Aorta (tissue), 5 donors: ENCODE results near the gene RSPO3. TPM values are rescaled to one million over a fixed set of nuclear protein-coding genes. Genes with fewer than 3 reads are reported as not detected.

Source experiments
- ATAC-seq: fragments of 200-7000 bp; cut with Tn5 transposase; one replicate; pipeline ENCODE4 v1.9.1; 2022; ENCODE audit warnings: moderate library complexity; ENCODE audit not compliant: low FRiP score
- DNase-seq, 2 donors: peaks; one replicate each; pipeline ENCODE4 v3.0.0-alpha.2; 2020
- H3K27ac ChIP-seq, 2 donors: one replicate each; pipeline ENCODE4 v1.5.1; 2013; ENCODE audit warnings: low read length in 2 of 2, mild to moderate bottlenecking in 2 of 2, moderate library complexity in 2 of 2, control low read depth in 1 of 2, inconsistent platforms in 1 of 2, low read depth in 1 of 2
- H3K27me3 ChIP-seq, 2 donors: one replicate each; pipeline ENCODE4 v1.6.1; 2013; ENCODE audit warnings: control low read depth in 1 of 2, low read length in 1 of 2, mild to moderate bottlenecking in 1 of 2, moderate library complexity in 1 of 2; ENCODE audit not compliant: insufficient read depth in 2 of 2, control insufficient read depth in 1 of 2
- H3K36me3 ChIP-seq, 2 donors: one replicate each; pipeline ENCODE4 v1.6.1; 2013; ENCODE audit warnings: control low read depth in 1 of 2, low read length in 1 of 2, mild to moderate bottlenecking in 1 of 2; ENCODE audit not compliant: insufficient read depth in 2 of 2, control insufficient read depth in 1 of 2
- H3K4me1 ChIP-seq, 2 donors: one replicate each; pipeline ENCODE4 v1.6.1; 2013; ENCODE audit warnings: low read length in 2 of 2, control low read depth in 1 of 2, mild to moderate bottlenecking in 1 of 2, moderate library complexity in 1 of 2; ENCODE audit not compliant: insufficient read depth in 2 of 2, control insufficient read depth in 1 of 2
- H3K4me3 ChIP-seq, 2 donors: one replicate each; pipeline ENCODE4 v1.5.1; 2013; ENCODE audit warnings: low read length in 2 of 2, control low read depth in 1 of 2, mild to moderate bottlenecking in 1 of 2
- H3K9me3 ChIP-seq: one replicate; pipeline ENCODE4 v1.6.1; 2013; ENCODE audit warnings: mild to moderate bottlenecking, low read length; ENCODE audit not compliant: control insufficient read depth
- WGBS, 2 donors: extraction: QIAGEN DNeasy Blood & Tissue Kit; methylation state at CpG; one replicate each; pipeline ENCODE4 v1.1.7; 2013; 5-methylcytosine and 5-hydroxymethylcytosine counted together
- intact Hi-C, 2 donors: fragments of 100-400 bp; cut with DNase I; formaldehyde crosslinking; loops; one replicate each; pipeline versions ENCODE4 v1.14.2 to v1.15.0; 2022
- polyA plus RNA-seq, 2 donors: library from polyadenylated mRNA; stranded (reverse); fragments of 200-250 nt; gene quantifications; one replicate each; pipeline ENCODE4 v1.2.3, GENCODE V29; 2013
- total RNA-seq, 2 donors: library from RNA; stranded (reverse); fragmentation: NEBNext Ultra II Directional; extraction: Animal tissue kit (Norgen Biotek cat#: 25700); gene quantifications; one replicate each; pipeline ENCODE4 v1.2.1, GENCODE V29; 2021
- donor health status: healthy with polysubstance abuse.
- donor health status: Bipolar disorder and iron deficiency.
- donor health status: DM: no; HTN: no; CAD: no.
- donor health status: DM: no; HTN: no; CAD: no.
- donor health status: DM: yes; HTN: yes; CAD: no.

The RSPO3 gene
- total and polyA plus RNA-seq, 4 donors = 0.38 to 12.5 (median 5.2) TPM; not detected in 1

DNA sequence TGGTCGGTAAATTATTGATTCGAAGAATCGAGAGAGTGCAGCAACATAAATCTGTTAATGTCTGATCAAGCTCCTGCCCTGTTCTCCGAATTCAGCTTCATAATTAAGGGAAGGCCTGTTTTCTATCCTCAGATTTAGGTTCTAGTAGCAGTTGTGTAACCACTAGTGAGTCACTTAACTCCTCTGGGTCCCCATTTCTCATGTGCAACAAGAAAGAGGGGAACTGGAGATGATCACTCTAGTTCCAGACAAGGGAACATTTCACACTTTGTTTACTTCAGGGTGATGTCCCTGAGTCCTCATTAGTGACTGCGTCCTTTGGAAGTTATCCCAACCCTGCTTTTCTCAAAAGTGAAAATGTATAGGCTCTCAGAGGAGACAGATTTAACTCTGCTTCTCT lies 80.1 kb downstream of the RSPO3 start:
- intact Hi-C loops = no loop called here
- Histone ChIP-seq H3K36me3 (no peaks in the 10 kb centered on the region), H3K9me3 (no peaks in the 10 kb centered on the region), H3K27me3 (no peaks in the 10 kb centered on the region), H3K4me1 (no peaks in the 10 kb centered on the region), H3K4me3 (no peak overlapping the region), H3K27ac (no peak overlapping the region)
- ATAC-seq (peak; percentile 79), DNase-seq (no peak)
- WGBS, 2 donors = 88% methylated on average over 5 of the region's 5 CpGs

DNA sequence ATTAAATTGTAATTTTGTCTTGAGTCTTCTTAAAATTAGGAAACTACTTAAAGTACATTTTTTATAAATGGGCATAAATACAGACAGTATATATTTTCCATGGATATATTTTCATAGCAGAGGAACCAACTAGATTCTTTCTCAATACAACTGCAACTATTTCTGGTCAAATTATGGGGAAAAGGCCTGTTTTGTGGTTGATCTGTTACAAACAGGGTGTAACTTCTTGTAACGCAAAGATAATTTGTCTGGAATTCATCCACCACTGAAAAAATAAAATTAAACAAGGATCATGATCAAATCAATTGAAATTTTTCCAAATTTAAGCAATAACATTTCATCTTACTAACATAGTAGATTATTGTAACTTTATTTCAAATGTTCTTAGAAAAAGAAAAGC lies 81.0 kb downstream of the RSPO3 start:
- ATAC-seq (no peak), DNase-seq (no peak)
- no peak overlapping the region for H3K27ac ChIP-seq
- no peaks in the 10 kb centered on the region for H3K4me1 ChIP-seq
- intact Hi-C loops = no loop called here
- H3K9me3 ChIP-seq = no peaks in the 10 kb centered on the region
- 74 to 82% methylated on average over 1 of the region's 1 CpG for WGBS, 2 donors
- H3K36me3 ChIP-seq = no peaks in the 10 kb centered on the region
- H3K27me3 ChIP-seq = no peaks in the 10 kb centered on the region
- H3K4me3 ChIP-seq = no peak overlapping the region

DNA sequence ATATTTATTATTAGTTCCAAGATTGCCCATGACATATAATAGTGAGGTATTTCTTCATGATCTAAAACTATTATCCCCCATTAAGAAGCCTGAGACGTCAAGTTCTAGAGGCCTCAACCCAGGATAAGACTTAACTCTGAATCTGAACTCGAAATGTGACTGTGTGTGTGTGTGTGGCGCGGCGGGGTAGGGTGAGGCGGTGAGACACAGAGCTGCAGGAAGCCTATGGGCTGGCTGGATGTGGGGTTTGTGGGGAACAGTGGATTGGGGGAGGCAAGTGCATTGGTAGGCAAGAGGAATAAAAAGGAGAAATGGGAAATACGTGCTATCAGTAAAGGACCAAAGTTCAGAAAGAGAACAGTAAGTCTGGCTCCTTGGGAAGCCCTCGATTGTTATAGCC lies 81.6 kb downstream of the RSPO3 start:
- Histone ChIP-seq H3K36me3 (no peaks in the 10 kb centered on the region), H3K4me1 (no peaks in the 10 kb centered on the region)

DNA sequence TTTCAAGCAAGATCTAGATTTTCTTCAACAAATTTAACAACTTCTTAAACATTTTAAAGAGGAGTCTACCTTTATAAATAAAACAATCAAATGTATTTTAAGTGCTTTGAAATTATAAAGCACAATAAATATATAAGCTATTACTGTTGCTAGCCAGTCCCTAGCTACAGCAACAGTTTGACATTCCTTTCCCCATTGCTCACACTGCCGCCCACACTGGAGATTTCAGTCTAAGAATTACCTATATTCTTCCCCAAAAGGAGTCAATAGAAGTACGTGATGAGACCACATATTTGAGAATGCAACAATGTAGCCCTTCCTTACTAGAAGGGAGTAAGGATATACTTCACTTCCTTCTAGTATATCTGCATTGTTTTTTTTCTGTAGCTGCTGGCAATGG lies 82.8 kb downstream of the RSPO3 start:
- intact Hi-C loops = no loop called here
- no peaks in the 10 kb centered on the region for H3K4me1 ChIP-seq
- H3K9me3 ChIP-seq = no peaks in the 10 kb centered on the region
- 19 to 23% methylated on average over 2 of the region's 2 CpGs for WGBS, 2 donors
- H3K27ac ChIP-seq = no peak overlapping the region
- ATAC-seq (no peak), DNase-seq (no peak)
- no peaks in the 10 kb centered on the region for H3K27me3 ChIP-seq
- no peaks in the 10 kb centered on the region for H3K36me3 ChIP-seq
- H3K4me3 ChIP-seq = no peak overlapping the region

More for the DNA sequence above, 81.6 kb downstream of the RSPO3 start:
- Histone ChIP-seq H3K9me3 (no peaks in the 10 kb centered on the region), H3K27ac (no peak overlapping the region), H3K4me3 (no peak overlapping the region), H3K27me3 (no peaks in the 10 kb centered on the region)
- no peak for DNase-seq
- no peak for ATAC-seq
- intact Hi-C loops = no loop called here
- WGBS, 2 donors = 84 to 91% methylated on average over 8 of the region's 8 CpGs

DNA sequence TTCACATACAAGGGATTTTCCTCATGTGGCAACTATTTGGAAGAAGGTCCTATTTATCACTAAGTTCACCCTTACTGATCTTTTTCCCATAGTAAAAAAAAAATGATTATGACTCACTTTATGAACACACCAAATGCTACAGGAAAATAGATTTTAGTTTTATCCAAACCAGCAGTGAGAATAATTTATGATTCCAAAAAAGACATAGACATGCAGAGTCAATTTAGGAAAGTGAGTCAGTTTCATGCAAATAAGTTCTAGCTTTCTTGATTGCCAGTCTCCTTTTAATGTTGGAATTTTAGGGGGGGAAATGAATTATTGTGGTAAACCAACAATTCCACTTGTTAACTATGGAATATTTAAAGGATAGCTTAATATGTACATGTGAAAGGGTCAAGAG lies 84.2 kb downstream of the RSPO3 start:
- Histone ChIP-seq H3K4me3 (no peak overlapping the region), H3K9me3 (no peaks in the 10 kb centered on the region), H3K4me1 (no peaks in the 10 kb centered on the region), H3K27ac (no peak overlapping the region), H3K36me3 (no peaks in the 10 kb centered on the region), H3K27me3 (no peaks in the 10 kb centered on the region)
- ATAC-seq (no peak), DNase-seq (no peak)
- intact Hi-C loops = no loop called here

DNA sequence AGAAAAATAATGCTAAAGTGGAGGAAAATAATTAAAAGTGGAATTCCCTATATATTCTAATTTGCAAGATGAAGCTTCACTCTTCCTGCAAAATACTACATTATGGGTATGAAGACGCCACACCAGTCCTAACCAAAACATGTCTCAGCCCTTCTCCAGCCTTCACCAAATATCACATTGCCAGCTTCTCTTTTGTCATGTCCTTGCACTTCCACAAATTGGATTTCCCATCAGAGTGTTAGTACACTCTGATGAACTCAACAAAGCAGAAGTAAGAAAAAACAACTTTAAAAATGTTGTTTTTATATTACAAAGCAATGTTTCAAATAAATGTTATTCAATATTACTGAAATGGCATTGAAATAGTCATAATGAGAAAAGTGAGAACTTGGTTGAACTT lies 85.8 kb downstream of the RSPO3 start:
- DNase-seq (no peak), ATAC-seq (no peak)
- Histone ChIP-seq H3K36me3 (no peaks in the 10 kb centered on the region), H3K4me3 (no peak overlapping the region), H3K27ac (no peak overlapping the region), H3K9me3 (no peaks in the 10 kb centered on the region), H3K27me3 (no peaks in the 10 kb centered on the region), H3K4me1 (no peaks in the 10 kb centered on the region)
- intact Hi-C loops = no loop called here
- WGBS, 2 donors = 89 to 97% methylated on average over 1 of the region's 1 CpG

DNA sequence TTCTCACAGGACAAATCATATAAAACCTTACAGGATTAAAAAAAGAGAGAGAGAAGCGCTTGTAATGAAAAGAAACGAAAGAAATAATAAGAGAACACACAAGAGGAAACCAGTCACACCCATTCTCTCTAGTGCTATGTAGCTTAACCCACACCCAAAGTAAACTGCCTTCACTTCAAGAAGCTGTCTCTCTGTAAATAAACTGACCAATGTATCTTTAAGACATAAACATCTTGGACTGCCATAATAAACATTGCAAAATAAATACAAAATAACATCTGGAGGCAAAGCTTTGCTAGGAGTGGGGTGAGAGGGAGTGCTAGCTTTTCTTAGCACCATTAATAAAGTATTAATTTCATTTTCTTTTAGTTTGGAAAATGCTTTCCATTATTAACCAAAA lies 86.6 kb downstream of the RSPO3 start:
- intact Hi-C loops = no loop called here
- whole genome bisulfite sequencing, 2 donors = 58 to 73% methylated on average over 2 of the region's 2 CpGs
- DNase-seq = no peak

DNA sequence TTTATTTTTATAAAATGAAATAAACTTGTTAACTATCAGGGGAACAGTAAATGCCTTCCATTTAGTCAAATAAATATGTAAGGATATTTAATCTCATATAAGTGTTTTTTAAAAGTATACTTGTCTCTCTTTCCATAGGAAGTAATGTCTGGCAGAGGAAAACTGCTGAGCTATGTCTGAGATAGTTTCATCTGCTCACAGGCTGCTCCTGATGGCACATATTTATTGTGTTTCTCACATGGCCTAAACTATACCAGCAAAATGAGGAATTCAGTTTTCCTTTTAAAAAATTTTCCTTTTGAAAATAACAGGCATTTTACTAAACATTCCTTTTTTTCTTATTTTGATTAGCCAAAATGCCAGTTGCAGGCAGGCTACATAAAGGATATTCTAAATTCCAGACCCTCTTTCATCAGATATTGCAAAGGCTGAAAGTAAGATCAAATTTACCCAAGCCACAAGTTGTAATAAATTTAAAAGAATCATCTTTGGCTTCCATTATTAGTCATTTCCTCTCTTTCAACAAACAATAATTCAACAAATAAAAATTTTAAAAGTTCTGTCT lies 88.1 kb downstream of the RSPO3 start:
- H3K4me3 ChIP-seq = no peak overlapping the region
- no peaks in the 10 kb centered on the region for H3K9me3 ChIP-seq
- no peak for DNase-seq
- no peaks in the 10 kb centered on the region for H3K27me3 ChIP-seq
- no peaks in the 10 kb centered on the region for H3K4me1 ChIP-seq
- no peak for ATAC-seq
- no peaks in the 10 kb centered on the region for H3K36me3 ChIP-seq
- intact Hi-C loops = no loop called here
- H3K27ac ChIP-seq = no peak overlapping the region

More for the DNA sequence above, 86.6 kb downstream of the RSPO3 start:
- Histone ChIP-seq H3K9me3 (no peaks in the 10 kb centered on the region), H3K4me3 (no peak overlapping the region), H3K27me3 (no peaks in the 10 kb centered on the region), H3K4me1 (no peaks in the 10 kb centered on the region), H3K36me3 (no peaks in the 10 kb centered on the region), H3K27ac (no peak overlapping the region)
- no peak for ATAC-seq

DNA sequence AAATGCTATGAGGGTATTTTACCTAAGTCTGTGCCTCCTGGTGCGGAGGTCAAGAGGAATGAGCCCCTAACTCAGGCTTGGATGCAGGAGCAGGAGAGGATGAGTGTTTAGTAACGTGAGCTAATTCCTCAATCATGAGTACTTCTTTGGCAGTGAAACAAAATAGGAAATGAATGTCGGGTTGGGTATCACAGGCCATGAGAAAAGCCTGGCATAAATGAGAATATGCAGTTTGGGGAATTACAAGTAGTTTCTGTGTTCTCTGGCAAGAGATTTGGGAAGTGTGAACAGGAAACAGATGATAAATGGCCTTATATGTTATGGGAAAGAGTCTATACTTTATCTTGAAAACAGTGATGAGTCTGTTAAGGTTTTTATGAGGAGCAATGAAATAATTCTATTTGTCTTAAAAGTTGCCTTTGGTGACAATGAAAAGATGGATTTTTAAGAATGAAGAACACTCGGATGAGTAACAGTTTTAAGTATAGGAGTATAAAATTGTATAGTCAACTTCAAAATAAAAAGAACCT lies 89.2 kb downstream of the RSPO3 start:
- 36 to 44% methylated on average over 4 of the region's 4 CpGs for WGBS, 2 donors
- Histone ChIP-seq H3K4me3 (no peak overlapping the region), H3K27ac (no peak overlapping the region), H3K9me3 (no peaks in the 10 kb centered on the region), H3K4me1 (no peaks in the 10 kb centered on the region), H3K27me3 (no peaks in the 10 kb centered on the region), H3K36me3 (no peaks in the 10 kb centered on the region)
- ATAC-seq (no peak), DNase-seq (no peak)
- intact Hi-C loops = no loop called here
